NB4 (cell line): Measurements from ENCODE around the gene CCDC186.

Source experiments
- CTCF ChIP-seq: IDR thresholded peaks from one replicate; pipeline ENCODE4 v1.5.1; 2012; ENCODE audit warnings: low read depth, low read length
- MAX ChIP-seq: IDR thresholded peaks from 2 replicates; pipeline ENCODE4 v1.6.1; 2011; ENCODE audit warnings: low read depth, low read length
- MYC ChIP-seq: IDR thresholded peaks from 2 replicates; pipeline ENCODE4 v1.6.1; 2011; ENCODE audit warnings: low read depth, low read length
- POLR2A ChIP-seq: IDR thresholded peaks from 2 replicates; pipeline ENCODE4 v1.6.1; 2011; ENCODE audit warnings: mild to moderate bottlenecking; ENCODE audit not compliant: insufficient read length; ENCODE audit errors: extremely low read depth

DNA sequence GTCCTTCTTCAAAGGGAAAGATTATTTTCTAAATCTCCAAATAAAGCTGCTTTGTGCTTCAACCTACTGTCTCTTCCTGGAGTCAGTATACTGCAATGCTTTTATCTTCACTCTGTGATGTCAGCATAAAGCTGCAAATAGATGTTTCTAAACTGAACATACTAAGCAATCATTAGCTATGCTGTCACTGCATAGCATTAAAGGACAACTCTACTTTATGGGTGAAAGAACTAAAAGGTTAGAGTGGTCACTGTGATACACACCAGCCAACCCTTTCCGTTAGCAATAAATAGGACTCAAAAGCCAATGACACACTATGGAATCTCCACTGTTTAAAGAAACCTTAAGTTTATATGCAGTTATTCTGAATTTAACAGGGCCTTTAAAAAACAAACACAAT lies 1.8 kb downstream of the CCDC186 start:
- no peak for TF ChIP-seq CTCF
- no peak for TF ChIP-seq POLR2A
- TF ChIP-seq MAX, result no peak
- no peak for TF ChIP-seq MYC
